HCT116 (cell line): ENCODE measurements around the gene FGF11. TPM values are rescaled to one million over a fixed set of nuclear protein-coding genes. Genes with fewer than 3 reads are reported as not detected.

Experiments
- ATAC-seq: fragments of 200-7000 bp; cut with Tn5 transposase; 2 replicates; pipeline ENCODE4 v1.9.1; 2020; ENCODE audit warnings: mild to moderate bottlenecking, moderate library complexity
- BruUV-seq: library from RNA; stranded (reverse); fragments of 400-500 nt; replicated peaks from 2 replicates; lab custom pipeline; 2021; lab: Mats Ljungman, UMichigan
- CTCF ChIA-PET: fragments of 300-600 bp; sonication (Branson Sonifier 250); formaldehyde crosslinking; loops from one replicate; lab custom pipeline; 2021; ENCODE audit warnings: antibody characterized with exemption; lab: Charles Lee
- POLR2A ChIA-PET: fragments of 300-600, 350-600 bp; sonication (Branson Sonifier 250); formaldehyde crosslinking; loops from one replicate; lab custom pipeline; 2021; ENCODE audit warnings: antibody characterized with exemption; lab: Charles Lee
- RAD21 ChIA-PET, 2 experiments: fragments of 300-600 bp; sonication (Branson Sonifier 250); formaldehyde crosslinking; loops; one replicate each; lab custom pipeline; 2023; ENCODE audit warnings: low total read pairs in 2 of 2; ENCODE audit not compliant: uncharacterized antibody in 2 of 2, unreplicated experiment in 2 of 2, low non-redundant PET in 1 of 2; lab: Charles Lee
- DNase-seq: peaks from one replicate; pipeline ENCODE4 v3.0.0-alpha.2; 2010; ENCODE audit warnings: low read depth, low spot score
- H2AFZ ChIP-seq: fragments of 200-600 bp; shearing (Covaris generic), sonication (generic); 2 replicates; pipeline ENCODE4 v1.6.1; 2017; ENCODE audit warnings: low read depth, mixed run types, mixed read lengths, antibody characterized with exemption, low read length; ENCODE audit not compliant: poor library complexity, severe bottlenecking
- H3K27ac ChIP-seq: 2 replicates; pipeline ENCODE4 v1.5.1; 2012; ENCODE audit warnings: low read depth, low read length
- H3K27me3 ChIP-seq: fragments of 200-600 bp; sonication (generic); 2 replicates; pipeline ENCODE4 v1.6.1; 2016; ENCODE audit warnings: mixed run types, low read length, mixed read lengths; ENCODE audit not compliant: insufficient read depth
- H3K36me3 ChIP-seq, 2 experiments: fragments of 200-500 bp in 1 of 2; fragments of 200-600 bp in 1 of 2; sonication (Bioruptor generic) in 1 of 2; sonication (generic) in 1 of 2; 2 replicates each; pipeline versions ENCODE4 v1.5.1 to v1.6.1; 2014 to 2016; ENCODE audit warnings: low read length in 2 of 2, inconsistent platforms in 1 of 2, mixed read lengths in 1 of 2, mixed run types in 1 of 2; ENCODE audit not compliant: insufficient read depth in 2 of 2, control insufficient read depth in 1 of 2
- H3K4me1 ChIP-seq, 2 experiments: fragments of 200-600 bp in 1 of 2; sonication (generic) in 1 of 2; 2 replicates each; pipeline versions ENCODE4 v1.5.1 to v1.6.1; 2012 to 2017; ENCODE audit warnings: low read length in 2 of 2, inconsistent platforms in 1 of 2, mild to moderate bottlenecking in 1 of 2, mixed read lengths in 1 of 2, mixed run types in 1 of 2, moderate library complexity in 1 of 2; ENCODE audit not compliant: insufficient read depth in 2 of 2, control insufficient read depth in 1 of 2
- H3K4me2 ChIP-seq: fragments of 200-600 bp; sonication (generic); 2 replicates; pipeline ENCODE4 v1.6.1; 2017; ENCODE audit warnings: mixed run types, low read length, mixed read lengths
- H3K4me3 ChIP-seq, 2 experiments: fragments of 200-600 bp in 1 of 2; sonication (generic) in 1 of 2; replicated peaks in 1 of 2; 2 replicates each; pipeline ENCODE4 v1.5.1; 2011 to 2016; ENCODE audit warnings: low read length in 2 of 2, control low read depth in 1 of 2, low read depth in 1 of 2, mild to moderate bottlenecking in 1 of 2, mixed read lengths in 1 of 2, mixed run types in 1 of 2
- H3K79me2 ChIP-seq: fragments of 200-600 bp; sonication (generic); 2 replicates; pipeline ENCODE4 v1.6.1; 2017; ENCODE audit warnings: mild to moderate bottlenecking, mixed run types, low read length, moderate library complexity, mixed read lengths; ENCODE audit not compliant: insufficient read depth
- H3K9ac ChIP-seq: fragments of 200-600 bp; sonication (generic); 2 replicates; pipeline ENCODE4 v1.6.1; 2016; ENCODE audit warnings: low read length, mixed read lengths
- H3K9me2 ChIP-seq: fragments of 200-600 bp; sonication (generic), shearing (Covaris generic); 2 replicates; pipeline ENCODE4 v1.6.1; 2017; ENCODE audit warnings: mixed run types, mild to moderate bottlenecking, moderate library complexity; ENCODE audit not compliant: insufficient read depth
- H3K9me3 ChIP-seq, 2 experiments: fragments of 200-500 bp in 1 of 2; fragments of 200-600 bp in 1 of 2; sonication (Bioruptor generic) in 1 of 2; sonication (generic) in 1 of 2; 2 replicates each; pipeline ENCODE4 v1.6.1; 2014 to 2017; ENCODE audit warnings: low read length in 2 of 2, mixed read lengths in 2 of 2, inconsistent platforms in 1 of 2, low read depth in 1 of 2, mild to moderate bottlenecking in 1 of 2, mixed run types in 1 of 2, moderate library complexity in 1 of 2; ENCODE audit not compliant: control insufficient read depth in 1 of 2, insufficient read depth in 1 of 2
- H4K20me1 ChIP-seq: fragments of 200-600 bp; sonication (generic), shearing (Covaris generic); 2 replicates; pipeline ENCODE4 v1.6.1; 2017; ENCODE audit warnings: mixed run types, mild to moderate bottlenecking, moderate library complexity; ENCODE audit not compliant: insufficient read depth
- CBX3 ChIP-seq: IDR thresholded peaks from 2 replicates; pipeline ENCODE4 v1.6.1; 2012; ENCODE audit warnings: low read depth
- EGR1 ChIP-seq: IDR thresholded peaks from 2 replicates; pipeline ENCODE4 v1.6.1; 2012; ENCODE audit warnings: low read depth
- EZH2 ChIP-seq: fragments of 200-600 bp; sonication (generic); IDR thresholded peaks from 2 replicates; pipeline ENCODE4 v1.6.1; 2017; ENCODE audit warnings: antibody characterized with exemption, mixed run types
- EZH2phosphoT487 ChIP-seq: fragments of 200-600 bp; IDR thresholded peaks from 2 replicates; pipeline ENCODE4 v1.6.1; 2018; ENCODE audit warnings: antibody characterized with exemption, borderline replicate concordance
- FOSL1 ChIP-seq: IDR thresholded peaks from 2 replicates; pipeline ENCODE4 v1.6.1; 2012; ENCODE audit warnings: low read depth
- JUND ChIP-seq: IDR thresholded peaks from 2 replicates; pipeline ENCODE4 v1.6.1; 2012
- POLR2A ChIP-seq: IDR thresholded peaks from 2 replicates; pipeline ENCODE4 v1.7.0; 2011; ENCODE audit warnings: borderline replicate concordance; ENCODE audit not compliant: insufficient read depth, insufficient read length; ENCODE audit errors: extremely low read depth
- POLR2AphosphoS5 ChIP-seq: IDR thresholded peaks from 2 replicates; pipeline ENCODE4 v1.6.1; 2011; ENCODE audit warnings: mild to moderate bottlenecking, low read depth, low read length, moderate library complexity
- RAD21 ChIP-seq: IDR thresholded peaks from 2 replicates; pipeline ENCODE4 v1.6.1; 2012; ENCODE audit warnings: low read depth, mild to moderate bottlenecking
- SIN3A ChIP-seq: IDR thresholded peaks from 2 replicates; pipeline ENCODE4 v1.6.1; 2012; ENCODE audit warnings: low read depth
- SP1 ChIP-seq: IDR thresholded peaks from 2 replicates; pipeline ENCODE4 v1.6.1; 2012; ENCODE audit warnings: low read depth
- SRF ChIP-seq: IDR thresholded peaks from 2 replicates; pipeline ENCODE4 v1.6.1; 2012; ENCODE audit warnings: low read depth
- YY1 ChIP-seq: IDR thresholded peaks from 2 replicates; pipeline ENCODE4 v1.6.1; 2011; ENCODE audit warnings: low read length, low read depth, moderate library complexity, mild to moderate bottlenecking; ENCODE audit not compliant: insufficient replicate concordance; ENCODE audit errors: extremely low read depth
- ZNF274 ChIP-seq: fragments of 200-500 bp; sonication (Bioruptor generic); IDR thresholded peaks from 2 replicates; pipeline ENCODE4 v1.6.1; 2014; ENCODE audit warnings: mild to moderate bottlenecking, low read depth, low read length, inconsistent platforms
- intact Hi-C: fragments of 100-400 bp; cut with micrococcal nuclease; formaldehyde crosslinking; loops from 2 replicates; pipeline ENCODE4 v1.10.0; 2022
- total RNA-seq: library from RNA; stranded (reverse); gene quantifications from one replicate; pipeline ENCODE4 v1.2.1, GENCODE V29; 2021; ENCODE audit not compliant: unreplicated experiment
- TF ChIP-seq, protein P1 (sequence below): IDR thresholded peaks from 2 replicates; pipeline ENCODE4 v1.6.1; 2012
- TF ChIP-seq, protein P2 (sequence below): IDR thresholded peaks from 2 replicates; pipeline ENCODE4 v1.6.1; 2011; ENCODE audit warnings: mild to moderate bottlenecking, low read length, moderate library complexity; ENCODE audit not compliant: insufficient replicate concordance; ENCODE audit errors: extremely low read depth
- TF ChIP-seq, protein P3 (sequence below): IDR thresholded peaks from 2 replicates; pipeline ENCODE4 v1.6.1; 2012

FGF11 gene
- total RNA-seq, 1 experiment from 2014 or later, result 6.1 TPM

GRCh38 chr17:7432296-7432695 is 7.0 kb upstream of the FGF11 start:
- RAD21 ChIA-PET, result no interaction called here
- Histone ChIP-seq H3K4me1 (peaks cover 9 to 27% of the 10 kb centered on the region in 2 experiments), H3K9me3 (no peaks in the 10 kb centered on the region; a peak in 1 of 4 replicates), H3K9ac (no peak overlapping the region), H3K9me2 (no peaks in the 10 kb centered on the region), H3K79me2 (no peaks in the 10 kb centered on the region), H3K4me2 (no peak overlapping the region), H3K4me3 (no peak overlapping the region), H3K27ac (no peak overlapping the region), H3K36me3 (no peaks in the 10 kb centered on the region), H4K20me1 (no peaks in the 10 kb centered on the region), H3K27me3 (no peaks in the 10 kb centered on the region), H2AFZ (no peak overlapping the region)
- no TSS peak for BruUV-seq
- TF ChIP-seq EZH2, result no peak
- CTCF ChIA-PET, result no interaction called here
- POLR2A ChIA-PET, result interaction anchor here (0.6 kb wide), 1 partner anchor 425 kb away, joined by 3 read pairs; the partner anchor contains the start of gene NAA38
- no peak for ATAC-seq
- no peak for DNase-seq
- intact Hi-C loops, result loop anchor here (10.0 kb wide), 1 partner anchor 167 kb away; the partner anchor contains the start of gene CLDN7

GRCh38 chr17:7435676-7436555 is 3.4 kb upstream of the FGF11 start:
- H3K4me2 ChIP-seq, result peak overlapping the region; percentile 99
- H3K27ac ChIP-seq, result peak overlapping the region; percentile 95
- peak overlapping the region; percentile 77 for H3K9ac ChIP-seq
- H2AFZ ChIP-seq, result no peak overlapping the region
- ChIA-PET POLR2A (interaction anchor here (0.7 to 2.9 kb wide), 12 partner anchors 9 to 251 kb away, joined by 3 to 33 read pairs (median 4); partner anchors contain the start of genes CHRNB1, POLR2A, SLC2A4 and SPEM2), RAD21 (interaction anchor here (0.7 to 2.4 kb wide), 2 partner anchors 8 to 80 kb away, joined by 3 to 6 read pairs; no protein-coding TSS in a partner anchor), CTCF (interaction anchor here (0.6 to 3.4 kb wide), 16 partner anchors 9 to 390 kb away, joined by 3 to 28 read pairs (median 4); partner anchors contain the start of genes CHRNB1, PLSCR3, SENP3 and TMEM256)
- no peaks in the 10 kb centered on the region for H3K79me2 ChIP-seq
- H4K20me1 ChIP-seq, result no peaks in the 10 kb centered on the region
- no peaks in the 10 kb centered on the region for H3K36me3 ChIP-seq
- no peaks in the 10 kb centered on the region; a peak in 1 of 4 replicates for H3K9me3 ChIP-seq
- H3K4me1 ChIP-seq, result peaks cover 13 to 32% of the 10 kb centered on the region in 2 experiments
- BruUV-seq, result TSS peak; percentile 87
- intact Hi-C loops, result loop anchor here (1.0 to 10.0 kb wide), 5 partner anchors 32 to 251 kb away; partner anchors contain the start of genes CLDN7, POLR2A, SENP3 and TMEM256
- ATAC-seq, result peak; percentile 29
- no peaks in the 10 kb centered on the region for H3K27me3 ChIP-seq
- DNase-seq, result peak; percentile 29
- H3K9me2 ChIP-seq, result no peaks in the 10 kb centered on the region
- H3K4me3 ChIP-seq, result peak overlapping the region; percentile 69 to 85
- TF ChIP-seq FOSL1 (no peak), SIN3A (peak; percentile 21; the same call in 1 of the 2 replicates), SRF (no peak), ZNF274 (no peak), POLR2AphosphoS5 (peak; percentile 52), EZH2phosphoT487 (no peak), EGR1 (peak; percentile 82), CBX3 (no peak), SP1 (no peak), JUND (no peak), YY1 (no peak), RAD21 (no peak; the same call in 1 of the 2 replicates), POLR2A (no peak)
- TF ChIP-seq, protein P1, sequence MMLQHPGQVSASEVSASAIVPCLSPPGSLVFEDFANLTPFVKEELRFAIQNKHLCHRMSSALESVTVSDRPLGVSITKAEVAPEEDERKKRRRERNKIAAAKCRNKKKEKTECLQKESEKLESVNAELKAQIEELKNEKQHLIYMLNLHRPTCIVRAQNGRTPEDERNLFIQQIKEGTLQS, result no peak
- TF ChIP-seq, protein P2, sequence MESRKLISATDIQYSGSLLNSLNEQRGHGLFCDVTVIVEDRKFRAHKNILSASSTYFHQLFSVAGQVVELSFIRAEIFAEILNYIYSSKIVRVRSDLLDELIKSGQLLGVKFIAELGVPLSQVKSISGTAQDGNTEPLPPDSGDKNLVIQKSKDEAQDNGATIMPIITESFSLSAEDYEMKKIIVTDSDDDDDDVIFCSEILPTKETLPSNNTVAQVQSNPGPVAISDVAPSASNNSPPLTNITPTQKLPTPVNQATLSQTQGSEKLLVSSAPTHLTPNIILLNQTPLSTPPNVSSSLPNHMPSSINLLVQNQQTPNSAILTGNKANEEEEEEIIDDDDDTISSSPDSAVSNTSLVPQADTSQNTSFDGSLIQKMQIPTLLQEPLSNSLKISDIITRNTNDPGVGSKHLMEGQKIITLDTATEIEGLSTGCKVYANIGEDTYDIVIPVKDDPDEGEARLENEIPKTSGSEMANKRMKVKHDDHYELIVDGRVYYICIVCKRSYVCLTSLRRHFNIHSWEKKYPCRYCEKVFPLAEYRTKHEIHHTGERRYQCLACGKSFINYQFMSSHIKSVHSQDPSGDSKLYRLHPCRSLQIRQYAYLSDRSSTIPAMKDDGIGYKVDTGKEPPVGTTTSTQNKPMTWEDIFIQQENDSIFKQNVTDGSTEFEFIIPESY, result no peak
- TF ChIP-seq, protein P3, sequence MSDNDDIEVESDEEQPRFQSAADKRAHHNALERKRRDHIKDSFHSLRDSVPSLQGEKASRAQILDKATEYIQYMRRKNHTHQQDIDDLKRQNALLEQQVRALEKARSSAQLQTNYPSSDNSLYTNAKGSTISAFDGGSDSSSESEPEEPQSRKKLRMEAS, result peak; percentile 74
